ENCODE measurements around the gene AP1G2.
"Not testable (repeated sequence)": the region's sequence is repeated elsewhere in the genome, so short reads cannot be mapped to it uniquely, and the experiment has no call there.

AP1G2 gene

DNA sequence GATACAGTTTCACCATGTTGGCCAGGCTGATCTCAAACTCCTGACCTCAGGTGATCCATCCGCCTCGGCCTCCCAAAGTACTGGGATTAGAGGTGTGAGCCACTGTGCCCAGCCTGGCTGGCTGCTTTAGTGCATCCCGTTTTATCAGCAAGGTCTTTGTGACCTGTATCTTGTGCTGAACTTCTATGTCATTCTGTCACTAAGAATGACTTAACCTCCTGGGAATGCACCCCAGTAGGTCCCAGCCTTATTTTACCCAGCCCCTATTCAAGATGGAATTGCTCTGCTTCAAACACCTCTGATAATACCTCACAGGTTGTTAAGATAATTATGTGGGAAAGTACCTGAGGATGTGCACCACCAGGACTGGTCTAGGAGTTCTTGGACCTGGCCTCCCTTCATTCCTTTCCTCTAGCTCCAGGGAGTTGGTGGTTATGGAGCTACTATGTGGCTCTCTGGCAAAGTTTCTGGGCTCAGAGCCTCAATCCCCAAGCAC, 37.1 kb upstream of the AP1G2 start:
- DNase-seq = no peak
- peaks cover 1% of the 10 kb centered on the region for H3K36me3 Mint-ChIP-seq (ENCODE audit: low read depth)
- H3K4me1 Mint-ChIP-seq (ENCODE audit: low read depth) = peaks cover 38% of the 10 kb centered on the region
- peaks cover 7% of the 10 kb centered on the region for H3K9me3 Mint-ChIP-seq
- no peak overlapping the region for H3K4me3 Mint-ChIP-seq
- H3K27me3 Mint-ChIP-seq = no peaks in the 10 kb centered on the region
- H3K27ac Mint-ChIP-seq = no peak overlapping the region

DNA sequence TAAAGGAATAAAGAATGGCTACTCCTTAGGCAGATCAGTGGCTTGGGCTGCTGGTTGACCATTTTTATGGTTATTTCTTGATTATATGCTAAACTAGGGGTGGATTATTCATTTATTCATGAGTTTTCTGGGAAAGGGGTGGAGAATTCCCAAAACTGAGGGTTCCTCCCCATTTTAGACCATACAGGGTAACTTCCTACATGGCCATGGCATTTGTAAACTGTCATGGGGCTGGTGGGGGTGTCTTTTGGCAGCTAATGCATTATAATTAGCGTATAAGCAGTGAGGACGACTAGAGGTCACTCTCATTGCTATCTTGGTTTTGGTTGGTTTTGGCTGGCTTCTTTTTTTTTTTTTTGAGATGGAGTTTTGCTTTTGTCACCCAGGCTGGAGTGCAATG, 36.6 kb upstream of the AP1G2 start:
- DNase-seq = no peak
- H3K36me3 Mint-ChIP-seq (ENCODE audit: low read depth) = no peaks in the 10 kb centered on the region
- H3K9me3 Mint-ChIP-seq = peaks cover 11% of the 10 kb centered on the region
- H3K27ac Mint-ChIP-seq = no peak overlapping the region
- H3K4me3 Mint-ChIP-seq = no peak overlapping the region
- peaks cover 32% of the 10 kb centered on the region for H3K4me1 Mint-ChIP-seq (ENCODE audit: low read depth)
- no peaks in the 10 kb centered on the region for H3K27me3 Mint-ChIP-seq

DNA sequence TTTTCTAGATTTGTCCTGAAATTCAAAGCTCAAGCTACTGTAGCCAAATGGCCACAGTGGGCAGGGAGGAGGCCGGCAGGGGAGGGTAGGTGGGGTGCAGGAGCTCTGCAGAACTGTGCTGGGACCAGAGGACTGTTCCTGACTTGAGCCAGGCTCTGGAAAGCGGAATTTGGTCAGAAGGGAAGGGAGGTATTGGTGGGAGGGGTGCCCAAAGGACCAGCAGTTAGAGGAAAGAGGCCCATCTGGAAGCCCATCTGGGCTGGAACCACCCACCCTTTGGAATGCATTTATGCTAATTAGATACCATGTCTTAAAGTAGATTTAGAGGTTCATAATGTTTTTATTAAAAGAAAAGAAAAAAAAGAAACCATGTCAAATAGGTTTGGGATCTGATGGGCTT, 35.5 kb upstream of the AP1G2 start:
- Mint-ChIP-seq H3K36me3 (ENCODE audit: low read depth) (no peaks in the 10 kb centered on the region), H3K27ac (no peak overlapping the region), H3K9me3 (peaks cover 7% of the 10 kb centered on the region), H3K27me3 (no peaks in the 10 kb centered on the region), H3K4me3 (no peak overlapping the region), H3K4me1 (ENCODE audit: low read depth) (peaks cover 24% of the 10 kb centered on the region)
- DNase-seq = no peak

DNA sequence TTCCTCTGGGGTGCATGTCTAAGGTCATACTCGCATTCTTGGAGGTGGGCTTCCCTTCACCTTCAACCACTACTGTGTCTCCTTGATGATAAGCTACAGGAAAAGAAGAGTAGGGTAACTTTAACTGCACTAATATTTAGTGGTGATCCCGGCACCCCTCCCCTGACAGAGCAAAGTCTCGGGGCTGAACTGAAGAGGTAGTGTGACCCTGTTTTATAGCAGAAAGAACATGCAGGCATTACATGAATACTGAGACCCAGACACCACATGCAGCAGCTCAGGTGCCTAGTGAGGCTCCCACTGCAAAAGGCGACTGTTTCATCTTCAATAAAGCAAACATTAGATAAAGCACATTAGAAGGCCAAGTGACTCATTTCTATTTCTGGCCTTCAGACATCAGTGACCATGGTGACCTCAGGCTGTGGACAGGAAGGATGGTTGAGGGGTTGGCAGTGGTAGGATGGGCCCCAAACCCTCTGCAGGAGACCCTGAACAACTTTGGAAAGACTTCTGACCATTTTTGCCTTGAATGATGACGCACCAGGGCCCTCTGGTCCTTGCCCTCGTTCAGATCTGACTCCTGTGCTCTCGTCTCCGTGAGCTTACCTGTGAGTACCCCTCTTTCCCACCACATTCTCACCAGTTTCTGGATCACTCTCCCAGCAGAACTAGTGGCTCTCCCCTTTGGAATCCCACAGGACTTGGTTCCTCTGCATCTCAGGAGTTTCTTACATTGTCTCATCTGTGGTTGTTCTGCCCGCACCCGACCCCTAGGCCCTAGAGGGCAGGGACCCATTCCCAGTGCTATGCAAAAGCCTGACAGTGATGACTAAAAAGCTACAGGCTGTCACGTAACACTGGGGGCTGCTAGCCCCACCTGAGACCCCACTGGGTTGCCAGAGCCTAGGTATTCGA, 34.8 kb upstream of the AP1G2 start:
- H3K4me1 Mint-ChIP-seq (ENCODE audit: low read depth) = peaks cover 22% of the 10 kb centered on the region
- DNase-seq = no peak
- H3K27me3 Mint-ChIP-seq = no peaks in the 10 kb centered on the region
- H3K4me3 Mint-ChIP-seq = no peak overlapping the region
- H3K36me3 Mint-ChIP-seq (ENCODE audit: low read depth) = no peaks in the 10 kb centered on the region
- no peak overlapping the region for H3K27ac Mint-ChIP-seq
- H3K9me3 Mint-ChIP-seq = peaks cover 7% of the 10 kb centered on the region

DNA sequence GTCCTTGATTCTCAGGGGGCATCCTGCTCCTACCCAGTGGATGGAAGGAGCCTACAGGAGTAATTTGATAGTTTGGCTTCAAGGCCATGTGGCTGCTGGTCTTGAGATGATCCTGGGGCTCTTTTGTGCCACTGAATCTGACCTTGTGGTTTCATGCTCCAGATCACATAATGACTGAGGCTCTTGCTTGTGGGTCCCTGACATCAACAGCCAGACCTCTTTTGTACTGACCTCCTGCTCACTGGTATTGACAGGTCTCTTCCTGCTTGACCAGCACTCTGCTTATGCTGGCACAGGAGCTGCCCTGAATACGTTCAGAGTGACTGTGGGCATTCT, 34.2 kb upstream of the AP1G2 start:
- Mint-ChIP-seq H3K27me3 (no peaks in the 10 kb centered on the region), H3K9me3 (peaks cover 7% of the 10 kb centered on the region), H3K27ac (no peak overlapping the region)

DNA sequence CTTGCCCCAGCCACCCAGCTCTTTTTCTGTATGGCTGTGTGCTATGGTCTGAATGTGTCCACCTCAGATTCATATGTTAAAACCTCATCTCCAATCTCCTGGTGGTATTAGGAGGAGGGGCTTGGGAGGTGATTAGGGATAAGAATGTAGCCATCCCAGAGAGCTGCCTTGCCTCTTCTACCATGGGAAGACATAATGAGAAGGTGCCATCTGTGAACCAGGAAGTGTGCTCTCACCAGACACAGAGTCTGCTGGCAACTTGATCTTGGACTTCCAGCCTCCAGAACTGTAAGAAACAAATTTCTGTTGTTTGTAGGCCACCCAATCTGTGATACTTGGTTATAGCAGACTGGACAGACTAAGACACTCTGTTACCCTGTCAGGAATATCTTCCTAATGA, 33.8 kb upstream of the AP1G2 start:
- Mint-ChIP-seq H3K27ac (no peak overlapping the region), H3K36me3 (ENCODE audit: low read depth) (no peaks in the 10 kb centered on the region), H3K4me3 (no peak overlapping the region), H3K4me1 (ENCODE audit: low read depth) (peaks cover 12% of the 10 kb centered on the region), H3K9me3 (peaks cover 7% of the 10 kb centered on the region), H3K27me3 (no peaks in the 10 kb centered on the region)
- no peak for DNase-seq

More for the DNA sequence above, 34.2 kb upstream of the AP1G2 start:
- H3K4me3 Mint-ChIP-seq = no peak overlapping the region
- no peaks in the 10 kb centered on the region for H3K36me3 Mint-ChIP-seq (ENCODE audit: low read depth)
- H3K4me1 Mint-ChIP-seq (ENCODE audit: low read depth) = peaks cover 16% of the 10 kb centered on the region
- no peak for DNase-seq

DNA sequence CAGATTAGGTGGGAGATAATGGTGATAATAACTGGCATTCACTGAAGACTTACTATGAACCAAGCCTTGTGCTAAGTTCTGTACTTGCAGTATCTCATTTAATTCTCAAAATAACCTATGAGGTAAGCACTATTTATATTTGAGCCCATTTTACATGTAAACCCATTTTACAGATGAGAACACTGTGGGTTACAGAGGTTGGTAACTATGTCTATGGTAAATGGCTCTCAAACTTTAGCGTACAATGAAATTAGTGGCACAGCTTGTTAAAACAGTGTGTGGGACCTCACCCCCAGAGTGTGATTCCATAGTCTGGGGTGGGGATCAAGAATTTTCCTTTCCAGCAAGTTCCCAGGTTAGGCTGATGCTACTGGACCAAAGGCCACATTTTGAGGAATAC, 33.2 kb upstream of the AP1G2 start:
- no peaks in the 10 kb centered on the region for H3K36me3 Mint-ChIP-seq (ENCODE audit: low read depth)
- H3K4me1 Mint-ChIP-seq (ENCODE audit: low read depth) = peaks cover 7% of the 10 kb centered on the region
- no peaks in the 10 kb centered on the region for H3K27me3 Mint-ChIP-seq
- DNase-seq = no peak
- H3K4me3 Mint-ChIP-seq = no peak overlapping the region
- no peak overlapping the region for H3K27ac Mint-ChIP-seq
- peaks cover 7% of the 10 kb centered on the region for H3K9me3 Mint-ChIP-seq

DNA sequence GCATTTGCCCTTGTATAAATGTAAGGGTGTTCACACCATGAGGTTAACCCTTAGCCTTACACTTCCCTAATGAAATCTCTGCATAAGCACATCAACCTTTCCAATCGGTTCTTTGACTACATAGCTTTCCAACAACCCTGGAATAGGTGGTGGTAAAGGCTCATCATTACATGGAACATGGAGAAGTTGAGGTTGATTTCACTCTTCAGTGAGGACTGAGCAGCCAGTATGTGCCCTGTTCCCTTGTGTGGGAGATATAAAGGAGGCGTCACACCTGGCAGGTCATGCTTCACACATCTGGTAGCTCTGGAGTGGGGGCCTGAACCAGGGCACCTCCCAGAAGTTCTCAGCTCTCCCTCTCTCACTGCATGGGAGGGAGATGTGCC, 32.7 kb upstream of the AP1G2 start:
- no peak for DNase-seq
- no peak overlapping the region for H3K27ac Mint-ChIP-seq
- H3K9me3 Mint-ChIP-seq = peaks cover 7% of the 10 kb centered on the region
- H3K4me3 Mint-ChIP-seq = no peak overlapping the region
- H3K27me3 Mint-ChIP-seq = no peaks in the 10 kb centered on the region
- no peaks in the 10 kb centered on the region for H3K36me3 Mint-ChIP-seq (ENCODE audit: low read depth)
- peaks cover 2% of the 10 kb centered on the region for H3K4me1 Mint-ChIP-seq (ENCODE audit: low read depth)

DNA sequence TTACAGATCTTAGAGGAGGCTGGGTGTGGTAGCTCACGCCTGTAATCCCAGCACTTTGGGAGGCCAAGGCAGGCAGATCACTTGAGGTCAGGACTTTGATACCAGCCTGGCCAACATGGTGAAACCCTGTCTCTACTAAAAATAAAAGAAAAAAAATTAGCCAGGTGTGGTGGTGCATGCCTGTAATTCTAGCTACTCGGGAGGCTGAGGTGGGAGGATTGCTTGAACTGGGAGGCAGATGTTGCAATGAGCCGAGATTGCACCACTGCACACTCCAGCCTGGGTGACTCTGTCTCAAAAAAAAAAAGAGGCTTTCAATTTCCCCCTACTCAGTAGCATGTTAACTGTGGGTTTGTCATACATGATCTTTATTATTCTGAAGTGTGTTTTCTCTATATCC, 26.6 kb upstream of the AP1G2 start:
- DNase-seq; H3K4me1 Mint-ChIP-seq (ENCODE audit: low read depth); H3K9me3 Mint-ChIP-seq; H3K27me3 Mint-ChIP-seq; H3K27ac Mint-ChIP-seq; H3K4me3 Mint-ChIP-seq; H3K36me3 Mint-ChIP-seq (ENCODE audit: low read depth): not testable (repeated sequence)

DNA sequence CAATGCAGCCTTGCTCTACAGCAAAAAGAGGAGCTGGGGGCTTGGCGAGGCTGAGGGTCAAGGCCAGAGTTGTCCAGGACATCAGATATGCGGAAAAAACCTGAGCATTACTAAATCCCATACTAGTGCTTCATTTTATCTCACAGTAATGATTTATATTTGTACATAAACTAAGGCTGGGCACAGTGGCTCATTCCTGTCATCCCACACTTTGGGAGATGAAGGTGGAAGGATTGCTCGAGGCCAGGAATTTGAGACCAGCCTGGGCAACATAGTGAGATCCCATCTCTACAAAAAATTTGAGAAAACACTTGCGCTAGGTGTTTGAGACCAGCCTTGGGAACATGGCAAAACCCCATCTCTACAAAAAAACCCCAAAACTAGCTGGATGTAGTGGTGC, 22.6 kb upstream of the AP1G2 start:
- H3K36me3 Mint-ChIP-seq (ENCODE audit: low read depth) = no peaks in the 10 kb centered on the region
- DNase-seq = no peak
- no peak overlapping the region for H3K4me3 Mint-ChIP-seq
- no peak overlapping the region for H3K27ac Mint-ChIP-seq
- H3K9me3 Mint-ChIP-seq = no peaks in the 10 kb centered on the region
- peaks cover 7% of the 10 kb centered on the region for H3K4me1 Mint-ChIP-seq (ENCODE audit: low read depth)
- peaks cover 21% of the 10 kb centered on the region for H3K27me3 Mint-ChIP-seq

DNA sequence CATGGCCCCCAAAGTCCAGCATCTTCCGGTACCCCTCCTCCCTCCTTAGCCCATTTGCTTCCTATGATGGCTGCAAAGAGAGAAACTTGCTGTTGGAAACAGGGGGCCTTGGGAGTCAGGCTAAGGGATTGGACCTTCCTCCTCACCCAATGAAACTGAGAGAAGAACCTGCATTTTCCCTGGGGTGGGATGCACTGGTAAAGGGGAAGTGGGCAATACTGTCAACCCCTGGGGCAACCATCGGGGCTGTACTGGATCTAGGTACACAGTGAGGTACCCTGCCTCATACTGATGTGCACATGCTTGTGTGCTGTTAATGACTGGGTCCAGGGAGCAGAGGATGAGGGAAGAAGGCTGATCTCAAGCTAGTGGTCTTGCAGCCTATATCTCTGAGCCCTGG, 22.0 kb upstream of the AP1G2 start:
- no peak for DNase-seq
- Mint-ChIP-seq H3K27ac (no peak overlapping the region), H3K27me3 (peaks cover 21% of the 10 kb centered on the region), H3K4me1 (ENCODE audit: low read depth) (peaks cover 7% of the 10 kb centered on the region), H3K9me3 (no peaks in the 10 kb centered on the region), H3K4me3 (no peak overlapping the region), H3K36me3 (ENCODE audit: low read depth) (no peaks in the 10 kb centered on the region)

DNA sequence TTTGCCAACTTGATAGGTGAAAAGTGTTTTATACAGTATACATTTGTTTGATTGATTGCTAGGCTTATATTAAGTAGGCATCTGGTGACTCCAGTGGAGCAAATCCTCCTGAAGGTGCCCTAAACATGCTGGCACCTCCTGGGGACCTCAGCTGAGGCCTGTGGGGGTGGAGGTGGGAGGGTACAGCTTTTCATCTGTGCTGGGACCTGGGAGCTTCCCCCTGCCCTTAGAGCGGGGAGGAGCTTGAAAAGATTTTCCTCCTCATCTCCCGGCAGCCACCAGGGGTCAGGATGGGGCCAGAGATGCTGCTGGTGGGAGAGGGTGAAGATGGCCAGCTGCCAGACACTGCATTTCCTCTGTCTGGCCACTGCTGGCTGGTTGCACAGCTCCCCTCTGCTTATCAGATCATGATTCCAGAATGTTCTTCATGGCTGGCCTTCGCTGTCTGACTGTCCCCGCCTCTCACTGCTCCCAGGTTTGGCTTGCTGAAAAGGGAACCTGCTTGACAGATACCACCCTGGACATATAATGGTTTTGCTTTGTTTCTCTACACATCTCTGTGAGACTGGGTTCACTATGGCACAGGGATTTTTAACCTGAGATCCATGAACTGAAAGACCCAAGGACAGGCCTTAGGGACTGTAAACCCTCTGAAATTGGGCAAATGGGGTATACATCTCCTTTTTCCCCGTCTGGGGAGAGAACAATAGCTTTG, 21.4 kb upstream of the AP1G2 start:
- H3K27ac Mint-ChIP-seq = no peak overlapping the region
- H3K4me1 Mint-ChIP-seq (ENCODE audit: low read depth) = peaks cover 7% of the 10 kb centered on the region
- H3K9me3 Mint-ChIP-seq = no peaks in the 10 kb centered on the region
- peak; percentile 85 for DNase-seq
- no peaks in the 10 kb centered on the region for H3K36me3 Mint-ChIP-seq (ENCODE audit: low read depth)
- peaks cover 24% of the 10 kb centered on the region for H3K27me3 Mint-ChIP-seq
- no peak overlapping the region for H3K4me3 Mint-ChIP-seq

DNA sequence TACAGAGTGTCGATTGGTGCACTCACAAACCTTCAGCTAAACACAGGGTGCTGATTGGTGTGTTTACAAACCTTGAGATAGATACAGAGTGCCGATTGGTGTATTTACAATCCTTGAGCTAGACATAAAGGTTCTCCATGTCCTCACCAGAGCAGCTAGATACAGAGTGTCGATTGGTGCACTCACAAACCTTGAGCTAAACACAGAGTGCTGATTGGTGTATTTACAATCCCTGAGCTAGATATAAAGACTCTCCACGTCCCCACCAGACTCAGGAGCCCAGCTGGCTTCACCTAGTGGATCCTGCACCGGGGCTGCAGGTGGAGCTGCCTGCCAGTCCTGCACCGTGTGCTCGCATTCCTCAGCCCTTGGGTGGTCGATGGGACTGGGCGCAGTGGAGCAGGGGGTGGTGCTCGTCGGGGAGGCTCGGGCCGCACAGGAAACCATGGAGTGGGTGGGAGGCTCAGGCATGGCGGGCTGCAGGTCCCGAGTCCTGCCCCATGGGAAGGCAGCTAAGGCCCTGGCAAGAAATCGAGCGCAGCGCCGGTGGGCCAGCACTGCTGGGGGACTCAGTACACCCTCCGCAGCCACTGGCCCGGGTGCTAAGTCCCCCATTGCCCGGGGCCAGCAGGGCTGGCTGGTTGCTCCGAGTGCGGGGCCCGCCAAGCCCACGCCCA, 17.1 kb upstream of the AP1G2 start:
- peaks cover 52% of the 10 kb centered on the region for H3K27me3 Mint-ChIP-seq
- not testable (repeated sequence) for DNase-seq; H3K9me3 Mint-ChIP-seq; H3K36me3 Mint-ChIP-seq (ENCODE audit: low read depth); H3K4me3 Mint-ChIP-seq; H3K4me1 Mint-ChIP-seq (ENCODE audit: low read depth); H3K27ac Mint-ChIP-seq

DNA sequence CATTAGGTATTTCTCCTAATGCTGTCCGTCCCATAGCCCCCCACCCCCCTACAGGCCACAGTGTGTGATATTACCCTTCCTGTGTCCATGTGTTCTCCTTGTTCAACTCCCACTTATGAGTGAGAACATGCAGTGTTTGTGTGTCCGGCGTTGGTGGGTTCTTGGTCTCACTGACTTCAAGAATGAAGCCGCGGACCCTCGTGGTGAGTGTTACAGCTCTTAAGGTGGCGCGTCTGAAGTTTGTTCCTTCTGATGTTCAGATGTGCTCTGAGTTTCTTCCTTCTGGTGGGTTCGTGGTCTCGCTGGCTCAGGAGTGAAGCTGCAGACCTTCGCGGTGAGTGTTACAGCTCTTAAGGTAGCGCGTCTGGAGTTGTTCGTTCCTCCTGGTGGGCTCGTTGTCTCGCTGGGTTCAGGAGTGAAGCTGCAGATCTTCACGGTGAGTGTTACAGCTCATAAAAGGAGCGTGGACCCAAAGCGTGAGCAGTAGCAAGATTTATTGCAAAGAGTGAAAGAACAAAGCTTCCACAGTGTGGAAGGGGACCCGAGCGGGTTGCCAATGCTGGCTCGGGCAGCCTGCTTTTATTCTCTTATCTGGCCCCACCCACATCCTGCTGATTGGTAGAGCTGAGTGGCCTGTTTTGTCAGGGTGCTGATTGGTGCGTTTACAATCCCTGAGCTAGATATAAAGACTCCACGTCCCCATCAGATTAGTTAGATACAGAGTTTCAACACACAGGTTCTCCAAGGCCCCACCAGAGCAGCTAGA, 16.4 kb upstream of the AP1G2 start:
- H3K9me3 Mint-ChIP-seq; H3K4me3 Mint-ChIP-seq; DNase-seq; H3K36me3 Mint-ChIP-seq (ENCODE audit: low read depth); H3K4me1 Mint-ChIP-seq (ENCODE audit: low read depth); H3K27ac Mint-ChIP-seq: not testable (repeated sequence)
- peaks cover 58% of the 10 kb centered on the region for H3K27me3 Mint-ChIP-seq

Measured in activated T-cell treated with anti-CD3 and anti-CD28 coated beads, Interleukin-2, amount 50 U/mL, for 24 hours (primary cell).